HG03025 (cell line): ENCODE measurements around the gene FARP2.
"Not testable (repeated sequence)": the region's sequence is repeated elsewhere in the genome, so short reads cannot be mapped to it uniquely, and the experiment has no call there.

Source experiments
- ATAC-seq: cut with Tn5 transposase; IDR thresholded peaks from one replicate; pipeline ENCODE4 v1.9.1; 2021; ENCODE audit warnings: mild to moderate bottlenecking, moderate library complexity; ENCODE audit not compliant: unreplicated experiment, low FRiP score

FARP2 gene

DNA sequence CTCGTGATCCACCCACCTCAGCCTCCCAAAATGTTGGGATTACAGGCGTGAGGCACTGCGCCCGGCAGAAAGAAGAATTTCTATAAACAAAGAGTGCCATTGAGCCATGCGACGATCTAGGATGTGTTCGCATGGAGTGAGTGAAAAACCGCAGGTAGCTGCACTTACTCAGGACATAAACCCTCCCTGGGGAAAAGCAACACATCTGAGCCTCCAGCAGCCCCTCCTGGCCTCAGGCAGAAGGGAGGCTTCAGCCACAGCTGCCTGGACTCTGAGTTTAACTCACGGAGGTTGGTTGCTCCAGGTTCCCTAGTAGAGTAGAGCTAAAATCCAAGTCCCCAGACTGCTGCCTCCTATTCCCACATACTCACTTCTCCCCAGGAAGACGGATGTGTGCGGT is 163.6 kb downstream of the FARP2 start:
- no peak for ATAC-seq

DNA sequence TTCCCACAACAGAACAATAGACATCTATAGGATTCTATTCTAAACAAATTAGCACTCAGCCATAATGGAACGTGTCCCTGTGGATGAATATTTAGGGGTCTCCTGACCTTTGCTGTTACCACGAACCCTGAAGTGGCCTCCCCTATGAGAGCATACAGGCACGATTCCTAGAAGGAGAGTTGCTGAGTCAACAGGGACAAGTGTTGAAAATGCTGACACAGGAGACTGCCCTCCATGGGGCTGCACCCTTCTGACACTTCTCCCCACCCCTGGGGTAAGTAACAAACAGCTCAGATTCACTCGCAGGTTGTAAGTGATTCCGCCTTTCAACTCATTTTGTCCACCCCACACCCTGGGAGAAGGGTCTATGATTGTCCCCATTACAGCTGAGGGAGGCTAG is 166.4 kb downstream of the FARP2 start:
- no peak for ATAC-seq

DNA sequence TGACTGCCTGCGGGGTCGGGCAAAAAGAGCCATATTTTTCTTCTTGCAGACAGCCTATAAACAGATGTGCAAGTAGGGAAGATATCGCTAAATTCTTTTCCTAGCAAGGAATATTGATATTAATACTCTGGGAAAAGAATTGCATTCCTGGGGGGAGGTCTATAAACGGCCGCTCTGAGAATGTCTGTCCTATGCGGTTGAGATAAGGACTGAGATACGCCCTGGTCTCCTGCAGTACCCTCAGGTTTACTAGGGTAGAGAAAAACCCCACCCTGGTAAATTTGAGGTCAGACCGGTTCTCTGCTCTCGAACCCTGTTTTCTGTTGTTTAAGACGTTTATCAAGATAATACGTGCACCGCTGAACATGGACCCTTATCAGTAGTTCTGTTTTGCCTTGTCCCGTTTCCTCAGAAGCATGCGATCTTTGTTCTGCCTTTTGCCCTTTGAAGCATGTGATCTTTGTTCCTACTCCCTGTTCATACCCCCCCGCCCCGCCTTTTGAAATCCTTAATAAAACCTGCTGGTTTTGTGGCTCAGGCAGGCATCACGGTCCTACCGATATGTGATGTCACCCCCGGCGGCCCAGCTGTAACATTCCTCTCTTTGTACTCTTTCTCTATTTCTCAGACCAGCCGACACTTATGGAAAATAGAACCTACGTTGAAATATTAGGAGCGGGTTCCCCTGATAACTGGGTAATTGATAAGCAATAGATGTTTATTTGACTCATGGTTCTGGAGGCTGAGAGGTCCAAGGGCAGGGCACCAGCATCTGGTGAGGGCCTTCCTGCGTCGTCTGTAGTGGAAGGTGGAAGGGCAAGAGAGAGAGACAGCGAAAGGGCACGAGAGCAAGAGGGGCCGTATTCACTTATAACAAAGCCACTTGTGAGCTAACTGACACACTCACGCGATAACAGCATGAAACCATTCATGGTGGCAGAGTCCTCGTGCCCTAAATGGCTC is 170.0 kb downstream of the FARP2 start:
- not testable (repeated sequence) for ATAC-seq

DNA sequence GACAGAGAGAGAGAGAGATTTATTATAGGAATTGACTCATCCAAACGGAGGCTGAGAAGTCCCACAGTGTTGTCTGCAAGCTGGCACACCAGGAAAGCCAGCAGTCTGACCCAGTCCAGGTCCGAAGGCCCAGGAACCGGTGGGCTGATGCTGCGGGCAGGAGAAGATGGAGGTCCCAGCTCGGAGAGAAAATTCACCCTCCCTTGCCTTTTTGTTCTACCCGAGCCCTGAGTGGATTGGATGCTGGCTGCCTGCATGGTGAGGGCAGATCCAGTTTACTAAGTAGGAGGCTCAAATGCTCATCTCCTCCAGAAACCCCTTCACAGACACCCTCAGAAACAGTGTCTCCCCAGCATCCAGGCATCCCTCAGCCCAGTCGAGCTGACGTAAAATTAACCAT is 174.5 kb downstream of the FARP2 start:
- ATAC-seq = no peak

DNA sequence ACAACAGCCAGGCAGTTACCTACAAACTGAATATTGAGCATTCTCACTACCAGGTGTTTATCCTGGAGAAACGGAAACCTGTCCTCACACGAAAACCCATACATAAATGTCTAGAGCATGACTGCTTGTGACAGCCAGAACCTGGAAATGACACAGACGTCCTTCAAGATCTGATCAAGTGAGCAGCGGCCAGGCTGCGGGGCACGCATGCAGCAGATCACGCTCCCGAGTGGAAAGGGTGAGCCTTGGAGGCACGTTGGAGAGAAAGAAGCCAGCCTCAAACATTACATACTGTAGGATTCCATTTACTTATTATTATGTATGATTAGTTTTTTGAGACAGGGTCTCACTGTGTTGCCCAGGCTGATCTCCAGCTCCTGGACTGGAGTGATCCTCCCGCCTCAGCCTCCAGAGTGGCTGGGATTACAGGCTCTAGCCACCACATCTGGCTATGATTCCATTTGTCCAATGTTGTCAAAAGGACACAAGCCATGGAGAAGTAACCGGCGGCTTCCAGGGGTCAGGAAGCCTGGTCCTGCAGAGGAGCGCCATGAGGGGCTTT is 175.2 kb downstream of the FARP2 start:
- no peak for ATAC-seq

DNA sequence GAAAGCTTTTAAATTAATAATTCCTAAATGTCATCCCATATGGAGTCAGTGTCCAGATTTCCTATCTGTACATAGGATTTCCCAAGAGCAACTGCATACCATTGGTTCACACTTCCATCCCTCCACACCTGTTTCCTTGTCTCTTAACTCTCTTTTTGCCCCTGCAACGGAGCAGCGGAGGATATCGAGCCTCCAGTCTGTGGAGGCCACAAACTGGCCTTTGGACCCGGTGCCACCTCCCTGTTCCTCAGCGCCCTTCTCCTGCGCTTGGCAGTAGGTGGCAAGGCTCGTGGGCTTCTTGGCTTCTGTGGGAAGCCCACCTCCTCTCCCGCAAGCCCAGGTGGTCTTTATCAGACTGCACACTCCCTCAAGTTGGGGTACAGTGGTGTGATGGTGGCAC is 176.1 kb downstream of the FARP2 start:
- no peak for ATAC-seq

DNA sequence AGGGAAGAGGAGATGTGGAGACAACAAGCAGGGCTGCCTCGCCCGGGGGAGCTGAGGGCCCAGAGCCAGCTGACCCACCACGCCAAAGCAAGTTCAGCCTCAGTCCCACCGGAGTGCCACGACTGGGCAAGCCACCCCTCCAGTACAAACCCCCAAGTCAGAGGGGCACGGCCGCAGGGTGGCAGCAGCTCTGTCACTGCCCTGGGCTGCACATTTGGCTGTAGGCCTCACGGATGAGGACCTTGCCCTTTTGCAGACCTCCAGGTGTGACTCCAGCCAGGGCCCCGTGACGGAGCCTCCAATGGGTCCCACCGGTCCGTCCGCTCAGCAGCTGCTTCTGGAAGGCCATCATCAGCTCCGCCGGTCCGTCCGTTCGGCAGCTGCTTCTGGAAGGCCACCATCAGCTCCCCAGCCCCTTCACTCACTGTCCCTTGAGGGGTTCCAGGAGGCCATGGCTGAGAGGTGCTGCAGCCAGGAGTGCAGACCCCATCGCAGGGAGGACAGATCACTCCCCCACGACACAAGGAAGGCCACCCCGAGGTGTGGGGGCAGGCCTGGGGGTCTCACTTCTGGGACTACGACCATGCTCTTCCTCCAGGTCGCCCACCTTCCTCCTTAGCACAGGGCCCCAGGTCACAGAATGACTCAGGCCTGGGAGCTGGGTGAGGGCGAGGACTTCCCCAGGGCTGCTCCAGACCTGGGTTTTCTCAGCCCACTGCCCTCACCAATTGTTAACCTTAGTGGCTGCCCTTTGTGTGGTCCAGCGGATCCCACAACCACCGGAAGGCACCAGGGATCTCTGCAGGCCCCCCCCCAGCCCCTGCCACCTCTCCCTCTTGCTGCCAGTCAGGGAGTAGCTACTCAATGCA is 176.9 kb downstream of the FARP2 start:
- ATAC-seq = no peak

DNA sequence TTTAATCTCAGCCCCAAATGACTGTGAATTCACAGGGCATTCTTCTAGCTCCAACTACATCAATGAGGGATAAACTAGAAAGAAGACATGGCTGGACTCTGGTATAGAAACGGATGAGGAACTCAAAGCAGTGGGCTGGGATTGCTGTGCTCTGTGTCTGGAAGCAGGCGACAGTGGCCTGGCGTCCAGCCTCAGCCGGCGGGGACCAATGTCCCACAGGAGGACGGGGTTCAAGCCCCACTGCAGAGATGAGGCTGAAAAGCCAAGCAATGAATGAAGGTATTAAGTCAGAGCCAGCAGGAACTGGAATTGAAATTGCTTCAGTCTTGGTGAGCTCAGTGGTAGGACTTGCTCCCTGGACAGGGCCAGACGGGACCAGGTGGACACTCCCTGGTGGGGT is 178.2 kb downstream of the FARP2 start:
- no peak for ATAC-seq

DNA sequence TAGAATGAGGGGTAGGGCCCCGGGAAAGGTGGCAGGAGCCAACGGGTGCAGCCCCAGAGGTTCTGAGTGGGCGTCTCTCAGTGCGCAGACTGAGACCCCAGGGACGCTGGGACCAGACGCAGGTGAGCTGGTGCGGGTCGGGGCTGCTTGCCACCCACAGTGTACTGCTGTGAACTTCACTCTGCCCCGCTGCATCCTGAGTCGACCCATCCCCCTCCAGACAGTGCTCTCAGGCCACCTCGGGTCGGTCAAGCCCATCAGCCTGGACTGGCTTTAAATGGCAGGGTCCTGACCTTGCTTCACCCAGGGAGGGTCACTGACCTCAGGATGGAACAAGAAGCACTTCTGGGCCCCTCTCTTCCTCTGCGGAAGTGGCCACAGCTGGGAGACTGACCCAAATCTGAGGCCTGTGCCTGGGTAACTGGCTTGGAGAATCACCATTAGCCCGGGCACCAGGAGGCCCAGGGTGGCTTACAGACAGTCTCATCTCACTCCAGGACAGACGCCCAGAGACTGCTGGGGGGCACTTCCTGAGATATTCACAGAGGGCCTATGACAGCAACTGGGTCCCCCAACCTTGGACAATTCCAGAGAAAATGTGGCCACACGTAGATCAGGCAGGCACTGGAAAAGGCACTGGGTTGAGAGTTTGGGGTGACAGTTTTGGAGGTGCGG is 178.8 kb downstream of the FARP2 start:
- no peak for ATAC-seq

DNA sequence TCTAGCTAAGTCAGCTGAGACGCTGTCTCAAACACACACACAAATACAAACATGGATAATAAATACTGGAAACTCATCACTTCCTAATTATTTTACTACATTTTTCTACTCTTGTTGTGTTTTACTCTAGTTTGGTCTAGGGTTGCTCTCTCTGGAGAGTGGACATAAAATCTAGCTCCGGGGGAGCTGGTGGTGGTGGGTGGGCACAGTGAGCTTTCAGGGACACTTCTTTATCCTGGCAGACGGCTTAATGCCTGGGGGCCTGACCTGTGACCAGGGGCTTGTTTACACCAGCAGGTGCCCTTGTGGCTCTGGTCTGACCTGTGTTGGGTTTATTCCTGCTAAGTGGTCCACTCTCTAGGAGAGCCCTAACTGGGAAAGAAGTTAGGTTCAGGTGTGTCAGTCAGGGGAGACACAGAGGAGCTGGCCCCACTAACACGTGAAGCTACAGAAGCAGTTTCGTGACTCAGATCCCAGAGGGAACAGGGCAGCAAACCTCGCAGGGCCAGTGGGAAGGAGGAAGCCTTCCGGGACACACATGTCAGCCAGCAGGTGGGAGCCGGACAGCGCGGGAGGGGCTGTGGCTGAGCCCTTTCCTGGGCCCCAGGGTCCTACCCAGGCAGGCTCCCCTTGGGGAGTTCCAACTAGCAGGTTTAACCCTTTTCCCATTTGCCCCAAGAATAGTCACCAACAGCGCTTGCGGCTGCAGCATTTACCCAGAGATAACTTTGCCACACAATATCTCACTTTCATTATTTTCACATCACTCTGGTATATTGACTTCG is 180.0 kb downstream of the FARP2 start:
- ATAC-seq = no peak

DNA sequence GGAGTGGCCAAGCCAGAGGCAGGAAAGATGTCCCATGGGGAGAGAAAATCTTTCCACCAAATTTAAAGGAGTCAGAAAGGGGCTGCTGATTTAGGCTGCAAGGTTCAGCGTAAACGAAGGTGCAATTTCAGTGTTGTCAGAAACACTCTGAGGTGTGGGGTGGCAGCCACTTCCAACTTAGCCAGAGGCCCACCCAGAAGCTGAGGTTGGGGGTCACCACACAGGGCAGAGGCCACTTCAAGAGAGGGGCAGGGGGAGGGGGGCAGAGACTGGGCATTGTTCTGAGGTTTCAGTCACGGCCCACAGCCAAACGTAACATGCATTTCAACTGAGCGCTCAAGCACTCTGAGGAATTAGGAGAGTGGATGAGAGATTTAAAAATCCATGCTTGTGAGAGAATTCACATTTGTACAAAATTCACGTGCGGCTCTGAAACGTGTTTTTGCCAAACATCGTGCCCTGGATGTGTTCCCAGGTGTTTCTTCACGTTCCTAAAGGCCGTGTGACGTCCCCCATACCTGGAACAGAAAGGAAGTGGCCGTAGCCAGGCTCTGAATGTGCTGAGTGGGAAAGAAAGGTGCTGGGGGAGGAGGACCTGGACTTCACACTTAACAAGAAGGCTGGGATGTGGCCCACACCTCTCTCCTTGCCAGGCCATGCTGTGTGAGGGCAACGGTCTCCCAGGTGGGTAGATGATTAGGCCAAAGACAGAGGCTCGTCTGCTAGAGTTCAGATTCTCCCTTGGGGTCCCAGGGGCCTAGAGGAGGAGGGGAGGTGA is 182.9 kb downstream of the FARP2 start:
- no peak for ATAC-seq

DNA sequence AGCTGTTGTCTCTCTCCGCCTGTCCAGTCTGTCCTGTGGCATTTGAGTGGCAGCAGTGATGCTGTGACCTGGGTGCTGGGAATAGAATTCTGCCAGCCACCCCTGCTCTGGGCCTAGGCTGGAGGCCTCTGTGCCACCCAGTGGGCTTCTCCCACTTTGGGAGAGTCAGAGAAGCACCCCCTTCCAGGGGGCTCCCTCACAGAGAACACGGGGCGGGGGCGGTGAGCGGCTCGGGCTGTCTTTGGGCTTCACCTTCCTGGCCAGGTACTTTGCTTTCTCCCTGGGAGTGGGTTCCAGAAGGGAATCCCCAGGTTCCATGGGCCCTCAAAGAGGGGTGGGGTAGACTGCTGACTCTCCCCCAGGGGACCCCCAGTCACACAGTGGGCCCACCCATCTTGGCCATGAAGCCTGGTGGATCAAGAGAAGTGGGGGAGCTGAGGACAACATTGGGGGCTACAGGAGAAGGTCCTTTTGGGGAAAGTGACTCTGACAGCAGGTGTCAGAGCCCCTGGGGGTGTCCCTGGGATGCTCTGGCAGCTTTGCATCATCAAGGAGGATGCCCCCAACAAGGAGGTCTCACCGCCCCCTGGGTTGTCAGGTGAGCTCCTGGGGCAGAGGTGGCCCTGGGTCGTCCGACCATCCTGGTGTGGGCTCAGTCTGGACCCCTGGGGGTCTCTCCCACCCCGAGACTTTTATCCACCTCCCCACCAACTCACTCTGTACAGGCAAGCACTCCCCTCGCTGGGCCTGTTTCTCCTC is 183.7 kb downstream of the FARP2 start:
- no peak for ATAC-seq

DNA sequence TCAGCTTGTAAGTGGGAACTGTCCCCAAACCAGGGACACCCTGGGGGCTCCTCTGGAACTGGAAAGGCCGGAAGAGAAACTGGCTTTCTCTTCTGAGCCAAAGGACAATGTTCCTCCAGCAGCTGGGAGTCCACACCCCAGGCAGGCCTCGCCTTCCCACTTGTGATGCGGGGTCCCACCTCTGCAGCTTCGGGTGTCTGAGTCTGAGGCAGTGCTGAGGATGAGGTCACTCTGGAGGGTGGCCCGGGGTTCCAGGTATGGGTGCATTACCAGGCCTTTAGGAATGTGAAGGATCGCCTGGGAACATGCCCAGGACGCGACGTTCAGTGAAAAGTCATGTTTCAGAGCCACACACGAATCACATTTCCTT is 184.3 kb downstream of the FARP2 start:
- no peak for ATAC-seq

DNA sequence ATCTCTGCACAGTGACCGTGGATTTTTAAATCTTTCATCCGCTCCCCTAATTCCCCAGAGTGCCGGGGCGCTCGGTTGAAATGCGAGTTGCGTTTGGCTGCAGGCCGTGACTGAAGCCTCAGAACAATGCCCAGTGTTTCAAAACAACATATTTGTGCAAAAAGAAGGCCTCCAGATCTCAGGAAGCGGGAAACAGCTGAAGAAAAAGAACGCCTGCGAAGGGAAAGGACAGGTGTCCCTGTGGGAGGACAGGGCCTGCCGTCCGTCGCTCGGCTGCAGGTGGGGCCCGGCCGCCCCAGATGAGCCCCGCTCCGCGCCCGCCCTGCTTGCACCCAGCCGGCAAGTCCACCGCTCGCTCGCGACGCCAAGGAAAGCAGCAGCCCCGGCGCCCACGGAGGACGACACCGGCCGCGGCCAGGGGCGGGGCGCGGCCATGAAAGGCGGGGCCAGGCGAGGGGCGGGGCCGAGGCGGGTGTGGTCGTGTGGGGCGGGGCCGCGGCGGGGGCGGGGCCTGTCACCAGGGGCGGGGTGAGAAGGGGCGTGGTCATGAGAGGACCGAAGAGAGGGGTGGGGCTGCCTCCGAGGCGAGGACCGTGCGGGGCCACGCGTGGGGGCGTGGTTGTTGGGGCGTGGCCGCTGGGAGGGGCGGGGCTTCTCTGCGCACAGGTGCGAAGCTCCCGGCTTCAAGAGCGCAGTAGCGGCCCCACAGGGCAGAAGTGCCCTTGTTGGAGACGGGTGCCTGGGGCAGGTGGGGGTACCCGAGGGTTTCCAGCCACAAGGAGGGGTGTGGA is 184.9 kb downstream of the FARP2 start:
- ATAC-seq = no peak

DNA sequence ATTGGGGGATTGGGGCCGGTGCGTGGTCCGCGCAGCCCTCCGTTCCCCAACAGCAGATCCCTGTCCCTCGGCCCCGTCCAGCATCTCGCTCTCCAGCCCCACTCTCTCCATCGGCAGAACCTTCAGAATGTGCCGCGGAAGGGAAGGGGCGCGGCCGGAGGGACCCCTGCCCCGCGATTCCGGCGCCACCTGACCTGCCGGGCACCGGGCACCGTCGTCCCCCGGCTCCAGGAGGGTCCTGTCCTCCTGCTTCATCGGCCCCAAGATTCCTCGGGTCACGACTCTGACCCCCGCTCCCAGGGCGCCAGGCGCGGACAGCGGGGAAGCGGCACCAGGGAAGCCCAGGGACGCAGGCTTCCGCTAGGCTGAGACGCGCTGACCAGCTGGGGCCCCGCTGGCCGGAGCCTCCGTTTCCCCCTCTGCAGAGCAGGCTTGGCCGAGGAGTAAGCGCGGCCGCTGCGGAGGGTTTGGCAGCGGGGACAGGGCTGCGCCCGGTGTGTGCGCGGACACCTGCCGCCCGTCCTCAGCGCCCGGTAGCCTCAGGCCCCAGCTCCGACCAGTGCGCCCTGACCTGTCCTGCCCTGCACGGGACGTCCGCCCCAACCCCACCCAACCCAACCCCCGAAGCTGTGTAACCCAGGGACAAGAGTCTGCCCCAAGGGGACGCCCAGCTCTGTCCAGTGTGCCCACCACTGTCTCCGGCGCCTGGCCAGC is 185.6 kb downstream of the FARP2 start:
- no peak for ATAC-seq

DNA sequence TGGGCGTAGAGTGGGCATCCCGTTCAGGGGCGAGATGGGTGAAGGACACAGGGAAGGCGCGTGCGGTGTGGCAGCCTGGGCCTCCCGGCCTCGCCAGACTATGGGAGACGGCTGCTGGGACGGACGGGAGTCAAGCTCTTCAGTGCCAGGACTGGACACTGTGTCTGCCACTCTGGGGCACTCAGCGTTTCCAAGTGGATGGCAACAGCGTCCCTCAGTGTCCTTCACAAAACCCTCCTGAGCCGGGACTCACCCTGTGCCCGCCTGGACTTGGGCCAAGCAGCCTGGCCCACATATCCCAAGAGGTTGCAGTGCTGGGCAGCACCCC is 186.2 kb downstream of the FARP2 start:
- ATAC-seq = no peak
